H54 (cell line): ENCODE data around the gene ANXA5.

Experiments used
- DNase-seq: peaks from one replicate; pipeline ENCODE4 v3.0.0; 2011; ENCODE audit warnings: low spot score, mixed read lengths; ENCODE audit not compliant: insufficient read length
- FAIRE-seq: peaks from 3 replicates; lab custom pipeline; 2011; peaks lifted over from hg19 to GRCh38; lab: Jason Lieb, UNC
- POLR2A ChIP-seq: IDR thresholded peaks from 2 replicates; pipeline ENCODE4 v1.6.1; 2011; ENCODE audit warnings: low read depth, mild to moderate bottlenecking, low read length

ANXA5 gene

GRCh38 chr4:121701263-121701662 lies 4.5 kb upstream of the ANXA5 start:
- TF ChIP-seq POLR2A: no peak
- FAIRE-seq (no peak), DNase-seq (no peak)

DNA sequence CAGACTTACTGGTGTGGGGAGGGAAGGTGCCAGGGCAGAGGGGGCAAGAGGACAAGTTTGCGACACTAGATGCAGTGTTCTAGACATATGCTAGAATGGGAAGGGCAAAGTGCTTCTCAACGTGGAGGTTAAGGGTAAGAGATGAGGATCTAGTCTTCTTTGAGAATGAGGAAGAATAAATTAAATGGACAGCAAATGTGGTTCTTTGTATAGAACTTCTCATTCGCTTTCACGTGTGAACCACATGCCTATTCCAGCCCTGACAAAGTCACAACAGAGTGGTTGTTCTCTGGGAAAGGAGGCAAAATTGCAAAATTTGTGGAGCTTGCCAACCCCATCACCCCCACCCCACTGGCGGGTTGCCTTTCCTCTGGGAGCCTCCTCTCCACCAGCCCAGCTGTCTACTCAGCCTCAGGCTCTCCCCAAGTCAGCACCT lies 1.5 kb upstream of the ANXA5 start:
- FAIRE-seq: no peak
- TF ChIP-seq POLR2A: no peak
- DNase-seq: no peak

DNA sequence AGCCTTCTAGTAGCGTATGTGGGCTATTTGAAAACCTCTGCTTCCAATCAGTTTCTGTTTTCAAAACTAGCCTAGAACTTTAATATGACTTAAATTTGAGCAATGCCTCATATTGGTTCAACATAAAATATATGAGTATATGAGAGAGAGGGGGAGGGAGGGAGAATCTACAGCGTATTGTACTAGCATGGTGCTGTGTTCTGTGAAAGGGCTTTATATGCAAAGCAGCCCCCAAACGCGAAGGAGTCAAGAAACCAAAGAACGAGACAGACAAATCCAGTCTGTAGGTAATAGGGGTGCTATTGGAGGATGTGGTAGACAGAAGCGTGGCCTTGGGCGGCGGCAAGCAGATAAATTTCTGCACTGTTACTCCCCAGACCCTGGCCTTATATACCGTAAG lies 784 bp upstream of the ANXA5 start:
- TF ChIP-seq POLR2A: no peak
- FAIRE-seq (no peak), DNase-seq (no peak)

- TF ChIP-seq POLR2A: no peak
- no peak for FAIRE-seq
- no peak for DNase-seq
These were observed 605 bp downstream of the ANXA5 start for GRCh38 chr4:121696170-121696580.

DNA sequence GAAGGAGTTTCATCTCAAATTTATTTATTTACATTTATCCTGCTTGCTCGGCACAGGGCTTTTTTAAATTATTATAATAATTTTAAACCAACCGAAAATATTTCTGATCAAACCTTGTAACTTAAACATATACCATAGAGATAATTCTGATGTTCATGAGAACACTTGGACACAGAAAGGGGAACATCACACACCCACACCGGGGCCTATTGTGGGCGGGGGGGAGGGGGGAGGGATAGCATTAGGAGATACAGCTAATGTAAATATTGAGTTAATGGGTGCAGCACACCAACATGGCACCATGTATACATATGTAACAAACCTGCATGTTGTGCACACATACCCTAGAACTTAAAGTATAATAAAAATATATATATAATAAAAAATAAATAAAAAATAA lies 2.9 kb downstream of the ANXA5 start:
- no peak for TF ChIP-seq POLR2A
- FAIRE-seq (no peak), DNase-seq (no peak)

DNA sequence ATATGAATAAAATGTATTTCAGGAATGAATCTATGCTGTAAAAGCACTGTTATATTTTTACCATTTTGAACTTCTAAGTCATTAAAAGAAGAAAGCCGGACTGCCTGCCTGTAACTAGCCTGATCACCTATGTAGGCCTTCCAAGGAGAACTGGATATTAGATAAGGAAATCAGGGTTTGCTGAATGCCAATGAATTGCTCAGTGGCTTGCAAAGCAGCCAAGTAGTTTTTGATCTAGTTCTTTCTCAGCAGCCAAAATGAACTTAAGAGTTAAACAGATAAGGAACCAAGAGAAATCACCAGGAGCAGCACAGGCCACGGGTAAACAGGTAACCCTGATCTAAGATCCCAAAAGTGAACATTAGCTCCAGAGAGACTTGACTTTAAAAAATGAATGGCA lies 3.3 kb downstream of the ANXA5 start:
- FAIRE-seq: no peak
- DNase-seq: no peak
- no peak for TF ChIP-seq POLR2A

DNA sequence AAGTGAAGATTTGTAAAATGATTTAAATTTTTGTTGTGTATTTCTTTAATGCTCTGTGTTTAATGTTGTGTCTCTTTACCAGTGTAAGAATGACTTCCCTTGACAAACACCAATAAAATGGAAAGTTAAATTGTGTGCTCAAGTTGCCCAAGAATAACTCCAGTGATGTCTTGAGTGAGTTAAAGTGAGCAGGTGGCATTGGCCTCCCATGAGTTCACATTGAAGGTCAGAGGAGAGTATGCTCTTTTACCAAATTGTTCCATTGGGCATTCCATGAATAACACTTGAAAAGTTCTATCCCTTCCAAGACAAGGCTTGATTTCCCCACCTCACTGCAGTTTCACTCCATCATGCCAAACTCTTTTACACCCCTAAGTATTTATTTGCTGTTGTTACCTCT lies 4.5 kb downstream of the ANXA5 start:
- DNase-seq (no peak), FAIRE-seq (no peak)
- TF ChIP-seq POLR2A: no peak

DNA sequence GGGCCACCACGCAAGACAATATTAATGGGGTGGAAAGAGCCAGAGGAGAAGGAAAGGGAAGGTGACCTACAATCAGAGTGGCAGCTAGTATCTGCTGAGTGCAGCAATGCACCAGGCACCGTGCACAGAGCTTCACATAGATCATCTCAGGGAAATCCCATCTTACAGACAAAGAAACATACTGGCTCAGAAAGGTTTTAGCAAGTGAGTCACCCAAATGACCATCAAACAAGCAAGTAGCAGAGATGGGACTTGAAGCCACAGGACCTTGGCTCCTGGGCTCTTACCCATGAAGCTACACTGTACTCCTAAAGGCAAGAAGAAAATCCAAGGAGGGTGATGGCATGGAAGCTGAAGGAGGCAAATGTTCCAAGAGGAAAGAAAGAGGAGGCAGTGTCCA lies 6.8 kb downstream of the ANXA5 start:
- TF ChIP-seq POLR2A: no peak
- FAIRE-seq (peak; percentile 50), DNase-seq (no peak)

GRCh38 chr4:121688701-121689100 lies 8.1 kb downstream of the ANXA5 start:
- no peak for TF ChIP-seq POLR2A
- no peak for DNase-seq
- FAIRE-seq: no peak

DNA sequence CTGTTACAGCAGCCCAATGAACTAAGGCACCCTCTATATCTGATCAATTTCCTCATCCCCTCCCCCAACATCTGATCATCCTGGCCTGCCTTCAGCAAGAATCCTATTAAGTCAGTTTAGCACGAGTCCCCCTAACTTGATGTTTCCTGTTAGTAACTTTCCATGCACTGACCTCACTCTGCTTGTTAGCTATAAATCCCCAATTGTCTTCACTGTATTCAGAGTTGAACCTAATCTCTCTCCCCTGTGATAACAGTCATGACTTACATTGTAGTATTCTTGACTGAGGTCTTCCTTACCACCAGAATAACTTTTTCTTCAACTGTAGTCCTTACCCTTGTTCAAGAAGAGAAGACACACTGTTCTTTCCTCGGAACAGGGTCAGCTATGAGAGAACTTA lies 8.5 kb downstream of the ANXA5 start:
- no peak for FAIRE-seq
- DNase-seq: no peak
- no peak for TF ChIP-seq POLR2A

- no peak for DNase-seq
- no peak for TF ChIP-seq POLR2A
- FAIRE-seq: no peak
These were observed 10.5 kb downstream of the ANXA5 start for GRCh38 chr4:121686255-121686654.

DNA sequence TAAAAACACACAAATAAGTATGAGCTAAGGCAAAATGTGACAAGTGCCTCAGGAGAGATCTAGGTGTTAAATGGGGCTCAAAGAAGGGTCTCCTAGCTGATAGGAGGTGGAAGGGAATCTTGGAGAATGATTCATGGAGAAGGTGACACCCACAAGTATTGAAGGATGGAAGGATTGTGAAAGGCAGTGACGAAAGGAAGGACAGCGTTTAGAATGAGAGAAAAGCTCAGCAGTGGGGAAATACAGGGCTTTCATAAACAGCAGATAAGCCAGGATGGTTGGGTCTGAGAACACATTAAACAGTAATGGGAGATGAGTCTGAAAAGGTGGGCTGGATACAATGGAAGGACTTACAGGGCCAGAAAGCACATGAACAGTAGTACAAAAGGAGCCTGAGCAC lies 11.5 kb downstream of the ANXA5 start:
- no peak for DNase-seq
- no peak for FAIRE-seq
- no peak for TF ChIP-seq POLR2A

DNA sequence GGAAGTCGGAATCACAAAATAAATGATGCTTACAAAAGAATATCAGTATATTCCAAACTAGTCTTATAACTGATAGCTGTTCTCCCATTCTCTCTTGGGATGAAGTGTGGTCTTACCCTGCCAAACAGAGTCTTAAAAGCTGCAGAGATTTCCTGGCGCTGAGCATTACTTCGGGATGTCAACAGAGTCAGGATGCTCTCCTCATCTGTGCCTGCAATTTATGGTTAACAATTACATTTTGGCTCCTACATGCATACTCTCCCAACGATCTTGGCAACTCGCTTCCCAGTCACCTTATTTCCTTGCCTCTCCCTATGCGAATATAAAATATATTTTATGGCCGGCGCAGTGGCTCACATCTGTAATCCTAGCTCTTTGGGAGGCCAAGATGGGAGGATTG lies 12.2 kb downstream of the ANXA5 start:
- no peak for FAIRE-seq
- DNase-seq: no peak
- TF ChIP-seq POLR2A: no peak

DNA sequence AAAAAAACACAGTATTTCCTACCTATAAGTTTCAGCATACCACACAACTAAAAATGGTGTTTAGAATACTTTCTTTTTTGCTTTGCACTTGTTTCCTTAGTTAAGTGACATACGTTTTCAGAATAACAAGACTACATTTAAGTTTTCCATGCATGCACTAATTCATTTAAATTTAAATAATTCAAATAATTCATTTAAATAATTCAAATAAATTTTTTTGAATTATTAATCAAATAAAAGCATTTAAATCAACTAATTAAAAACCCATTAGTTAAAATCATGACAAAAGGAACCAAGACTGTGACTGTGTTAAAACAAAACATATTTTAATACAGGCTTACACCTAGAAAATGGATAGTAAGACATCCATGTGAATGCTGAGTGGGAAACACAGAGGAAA lies 12.8 kb downstream of the ANXA5 start:
- TF ChIP-seq POLR2A: no peak
- FAIRE-seq (no peak), DNase-seq (no peak)

DNA sequence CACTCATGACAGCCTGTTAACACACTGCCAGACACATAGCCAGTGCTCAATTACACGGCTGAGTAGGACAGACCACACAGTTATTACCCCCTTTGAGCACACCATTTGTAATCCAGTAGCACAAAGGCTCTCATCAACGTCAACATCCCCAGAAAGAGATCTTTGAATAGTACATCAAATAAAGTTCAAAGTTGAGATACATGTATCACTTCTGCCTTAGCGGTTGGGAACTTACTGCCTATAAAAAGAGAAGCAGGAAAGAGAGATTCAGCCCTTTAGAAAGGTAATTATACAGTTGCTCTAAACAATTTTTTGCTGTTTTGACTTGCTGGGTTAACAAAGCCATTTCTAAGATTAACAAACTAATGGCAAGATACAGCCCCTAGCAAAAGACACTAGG lies 16.2 kb downstream of the ANXA5 start:
- no peak for TF ChIP-seq POLR2A
- FAIRE-seq (no peak), DNase-seq (no peak)

GRCh38 chr4:121679951-121680350 lies 16.8 kb downstream of the ANXA5 start:
- FAIRE-seq (no peak), DNase-seq (no peak)
- no peak for TF ChIP-seq POLR2A
